ENCODE measurements around the gene LRRC39.

LRRC39 gene

GRCh38 chr1:100168051-100168450 is 10.0 kb downstream of the LRRC39 start:
- no CpG with 5 or more reads among the region's 2 CpGs for WGBS (ENCODE audit: extremely low coverage, insufficient coverage, low lambda C conversion rate)
- Histone ChIP-seq H3K79me2 (ENCODE audit: control insufficient read depth, insufficient read depth, low read length) (no peaks in the 10 kb centered on the region), H3K23ac (ENCODE audit: low read length) (no peak overlapping the region), H2BK15ac (replicated peaks; ENCODE audit: low read depth) (no peak overlapping the region), H2BK120ac (ENCODE audit: low read depth, low read length) (no peak overlapping the region), H3K4ac (ENCODE audit: low read depth, low read length) (no peak overlapping the region), H3K56ac (ENCODE audit: low read length) (no peak overlapping the region), H3K18ac (ENCODE audit: low read length) (no peak overlapping the region), H3K36me3 (ENCODE audit: control insufficient read depth, insufficient read depth, low read length) (no peaks in the 10 kb centered on the region), H3K4me3 (ENCODE audit: low read length) (no peak overlapping the region), H2BK5ac (ENCODE audit: low read length) (no peak overlapping the region), H3K9ac (ENCODE audit: low read length) (no peak overlapping the region), H3K4me2 (ENCODE audit: low read length) (no peak overlapping the region), H3K4me1 (ENCODE audit: control insufficient read depth, low read depth, low read length) (no peaks in the 10 kb centered on the region), H4K8ac (ENCODE audit: low read depth, low read length) (no peak overlapping the region), H3K27ac (ENCODE audit: low read depth, low read length) (no peak overlapping the region), H2AK5ac (ENCODE audit: low read length) (no peak overlapping the region), H3K27me3 (ENCODE audit: insufficient read depth, low read length, poor library complexity) (no peaks in the 10 kb centered on the region), H4K5ac (ENCODE audit: low read length) (no peak overlapping the region), H3K79me1 (ENCODE audit: low read length) (no peaks in the 10 kb centered on the region)
- no peak for DNase-seq

DNA sequence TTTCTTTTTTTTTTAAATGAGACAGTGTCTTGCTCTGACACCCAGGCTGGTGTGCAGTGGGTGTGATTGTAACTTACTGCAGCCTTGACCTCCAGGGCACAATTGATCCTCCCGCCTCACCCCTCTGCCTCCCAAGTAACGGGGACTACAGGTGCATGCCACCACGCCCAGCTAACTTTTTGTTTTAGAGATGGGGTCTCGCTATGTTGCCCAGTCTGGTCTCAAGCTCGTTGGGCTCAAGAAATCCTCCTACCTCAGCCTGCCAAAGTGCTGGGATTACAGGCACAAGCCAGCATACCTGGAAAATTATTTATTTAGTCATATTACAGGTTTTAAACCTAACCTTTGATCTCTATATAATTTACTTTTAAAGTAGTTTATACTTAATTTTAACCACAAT is 13.4 kb downstream of the LRRC39 start:
- H3K27me3 ChIP-seq (ENCODE audit: insufficient read depth, low read length, poor library complexity) = no peaks in the 10 kb centered on the region
- no peaks in the 10 kb centered on the region for H3K4me1 ChIP-seq (ENCODE audit: control insufficient read depth, low read depth, low read length)
- H3K4me2 ChIP-seq (ENCODE audit: low read length) = no peak overlapping the region
- no CpG with 5 or more reads among the region's 5 CpGs for WGBS (ENCODE audit: extremely low coverage, insufficient coverage, low lambda C conversion rate)
- H3K23ac ChIP-seq (ENCODE audit: low read length) = no peak overlapping the region
- H3K27ac ChIP-seq (ENCODE audit: low read depth, low read length) = no peak overlapping the region
- H3K4ac ChIP-seq (ENCODE audit: low read depth, low read length) = no peak overlapping the region
- no peaks in the 10 kb centered on the region for H3K79me1 ChIP-seq (ENCODE audit: low read length)
- H3K4me3 ChIP-seq (ENCODE audit: low read length) = no peak overlapping the region
- H2BK120ac ChIP-seq (ENCODE audit: low read depth, low read length) = no peak overlapping the region
- H4K8ac ChIP-seq (ENCODE audit: low read depth, low read length) = no peak overlapping the region
- H3K36me3 ChIP-seq (ENCODE audit: control insufficient read depth, insufficient read depth, low read length) = no peaks in the 10 kb centered on the region
- H3K56ac ChIP-seq (ENCODE audit: low read length) = no peak overlapping the region
- no peaks in the 10 kb centered on the region for H3K79me2 ChIP-seq (ENCODE audit: control insufficient read depth, insufficient read depth, low read length)
- no peak overlapping the region for H4K5ac ChIP-seq (ENCODE audit: low read length)
- no peak for DNase-seq
- no peak overlapping the region for H3K9ac ChIP-seq (ENCODE audit: low read length)
- H3K18ac ChIP-seq (ENCODE audit: low read length) = no peak overlapping the region
- no peak overlapping the region for H2BK15ac ChIP-seq (replicated peaks; ENCODE audit: low read depth)
- H2BK5ac ChIP-seq (ENCODE audit: low read length) = no peak overlapping the region
- no peak overlapping the region for H2AK5ac ChIP-seq (ENCODE audit: low read length)

DNA sequence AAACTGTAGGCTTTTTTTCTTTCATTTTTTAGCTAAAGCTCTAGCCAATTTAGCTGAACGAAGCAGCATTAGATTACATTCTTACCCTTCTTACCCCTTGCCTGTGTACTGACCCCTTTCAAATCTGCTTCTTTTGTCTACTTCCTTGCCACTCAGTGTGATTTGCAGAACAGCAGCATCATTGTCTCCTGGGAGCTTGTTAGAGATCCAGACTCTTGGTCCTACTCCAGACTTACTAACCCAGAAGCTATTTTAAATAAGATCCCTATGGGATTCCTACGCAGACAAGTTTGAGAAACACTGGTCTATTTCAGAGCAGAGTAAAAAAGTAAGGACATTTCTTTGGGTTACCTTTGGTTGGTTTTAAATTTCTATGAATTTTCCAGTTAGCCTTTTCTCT is 13.8 kb downstream of the LRRC39 start:
- Histone ChIP-seq H2BK120ac (ENCODE audit: low read depth, low read length) (no peak overlapping the region), H3K36me3 (ENCODE audit: control insufficient read depth, insufficient read depth, low read length) (no peaks in the 10 kb centered on the region), H2BK5ac (ENCODE audit: low read length) (no peak overlapping the region), H2AK5ac (ENCODE audit: low read length) (no peak overlapping the region), H3K18ac (ENCODE audit: low read length) (no peak overlapping the region), H3K9ac (ENCODE audit: low read length) (no peak overlapping the region), H3K27me3 (ENCODE audit: insufficient read depth, low read length, poor library complexity) (no peaks in the 10 kb centered on the region), H2BK15ac (replicated peaks; ENCODE audit: low read depth) (no peak overlapping the region), H3K79me1 (ENCODE audit: low read length) (no peaks in the 10 kb centered on the region), H3K4me3 (ENCODE audit: low read length) (no peak overlapping the region), H4K8ac (ENCODE audit: low read depth, low read length) (no peak overlapping the region), H3K27ac (ENCODE audit: low read depth, low read length) (no peak overlapping the region), H4K5ac (ENCODE audit: low read length) (no peak overlapping the region), H3K56ac (ENCODE audit: low read length) (no peak overlapping the region), H3K23ac (ENCODE audit: low read length) (no peak overlapping the region), H3K4me2 (ENCODE audit: low read length) (no peak overlapping the region), H3K4me1 (ENCODE audit: control insufficient read depth, low read depth, low read length) (no peaks in the 10 kb centered on the region), H3K79me2 (ENCODE audit: control insufficient read depth, insufficient read depth, low read length) (no peaks in the 10 kb centered on the region), H3K4ac (ENCODE audit: low read depth, low read length) (no peak overlapping the region)
- DNase-seq = no peak
- no CpG with 5 or more reads among the region's 2 CpGs for WGBS (ENCODE audit: extremely low coverage, insufficient coverage, low lambda C conversion rate)

- no peak overlapping the region for H3K4me3 ChIP-seq (ENCODE audit: low read length)
- no peaks in the 10 kb centered on the region for H3K27me3 ChIP-seq (ENCODE audit: insufficient read depth, low read length, poor library complexity)
- no peak overlapping the region for H3K4ac ChIP-seq (ENCODE audit: low read depth, low read length)
- H4K8ac ChIP-seq (ENCODE audit: low read depth, low read length) = no peak overlapping the region
- no peak overlapping the region for H4K5ac ChIP-seq (ENCODE audit: low read length)
- no peak for DNase-seq
- H3K18ac ChIP-seq (ENCODE audit: low read length) = no peak overlapping the region
- no peak overlapping the region for H3K4me2 ChIP-seq (ENCODE audit: low read length)
- no peak overlapping the region for H3K56ac ChIP-seq (ENCODE audit: low read length)
- H3K4me1 ChIP-seq (ENCODE audit: control insufficient read depth, low read depth, low read length) = no peaks in the 10 kb centered on the region
- H2BK15ac ChIP-seq (replicated peaks; ENCODE audit: low read depth) = no peak overlapping the region
- no peaks in the 10 kb centered on the region for H3K36me3 ChIP-seq (ENCODE audit: control insufficient read depth, insufficient read depth, low read length)
- no peak overlapping the region for H2BK5ac ChIP-seq (ENCODE audit: low read length)
- no peaks in the 10 kb centered on the region for H3K79me2 ChIP-seq (ENCODE audit: control insufficient read depth, insufficient read depth, low read length)
- H3K79me1 ChIP-seq (ENCODE audit: low read length) = no peaks in the 10 kb centered on the region
- no peak overlapping the region for H2AK5ac ChIP-seq (ENCODE audit: low read length)
- no peak overlapping the region for H2BK120ac ChIP-seq (ENCODE audit: low read depth, low read length)
- H3K9ac ChIP-seq (ENCODE audit: low read length) = no peak overlapping the region
- H3K23ac ChIP-seq (ENCODE audit: low read length) = no peak overlapping the region
- no peak overlapping the region for H3K27ac ChIP-seq (ENCODE audit: low read depth, low read length)
Measured at GRCh38 chr1:100162881-100163280, 15.2 kb downstream of the LRRC39 start.

GRCh38 chr1:100152271-100152670 is 25.8 kb downstream of the LRRC39 start:
- H3K36me3 ChIP-seq (ENCODE audit: control insufficient read depth, insufficient read depth, low read length) = peaks cover 2% of the 10 kb centered on the region
- H3K4me3 ChIP-seq (ENCODE audit: low read length) = no peak overlapping the region
- no peak overlapping the region for H3K27ac ChIP-seq (ENCODE audit: low read depth, low read length)
- no peaks in the 10 kb centered on the region for H3K79me1 ChIP-seq (ENCODE audit: low read length)
- H3K4me1 ChIP-seq (ENCODE audit: control insufficient read depth, low read depth, low read length) = no peaks in the 10 kb centered on the region
- H3K4ac ChIP-seq (ENCODE audit: low read depth, low read length) = no peak overlapping the region
- H2BK5ac ChIP-seq (ENCODE audit: low read length) = no peak overlapping the region
- H3K79me2 ChIP-seq (ENCODE audit: control insufficient read depth, insufficient read depth, low read length) = no peaks in the 10 kb centered on the region
- no peak overlapping the region for H3K4me2 ChIP-seq (ENCODE audit: low read length)
- no peak overlapping the region for H3K9ac ChIP-seq (ENCODE audit: low read length)
- no peak overlapping the region for H2BK15ac ChIP-seq (replicated peaks; ENCODE audit: low read depth)
- H3K18ac ChIP-seq (ENCODE audit: low read length) = no peak overlapping the region
- H3K56ac ChIP-seq (ENCODE audit: low read length) = no peak overlapping the region
- H4K8ac ChIP-seq (ENCODE audit: low read depth, low read length) = no peak overlapping the region
- H4K5ac ChIP-seq (ENCODE audit: low read length) = no peak overlapping the region
- no peak overlapping the region for H2AK5ac ChIP-seq (ENCODE audit: low read length)
- no peak for DNase-seq
- H3K23ac ChIP-seq (ENCODE audit: low read length) = no peak overlapping the region
- no peaks in the 10 kb centered on the region for H3K27me3 ChIP-seq (ENCODE audit: insufficient read depth, low read length, poor library complexity)
- H2BK120ac ChIP-seq (ENCODE audit: low read depth, low read length) = no peak overlapping the region
- WGBS (ENCODE audit: extremely low coverage, insufficient coverage, low lambda C conversion rate) = no CpG with 5 or more reads among the region's 4 CpGs

DNA sequence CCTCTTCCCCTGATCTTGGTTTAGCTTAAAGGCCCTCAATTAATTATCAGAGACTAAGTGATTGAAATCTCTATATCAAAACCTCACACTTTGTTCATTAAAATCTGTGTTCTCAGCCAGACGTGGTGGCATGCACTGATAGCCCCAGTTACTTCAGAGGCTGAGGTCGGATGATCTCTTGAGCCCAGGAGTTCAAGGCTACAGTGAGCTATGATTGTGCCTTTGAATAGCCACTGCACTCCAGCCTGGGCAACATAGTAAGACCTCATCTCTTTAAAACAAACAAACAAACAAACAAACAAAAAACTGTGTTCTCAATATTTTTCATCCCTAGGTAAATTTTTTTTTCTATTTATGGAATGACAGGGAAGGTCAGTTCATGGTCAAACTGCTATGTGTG is 26.4 kb downstream of the LRRC39 start:
- Histone ChIP-seq H3K23ac (ENCODE audit: low read length) (no peak overlapping the region), H4K5ac (ENCODE audit: low read length) (no peak overlapping the region), H3K4me3 (ENCODE audit: low read length) (no peak overlapping the region), H3K27me3 (ENCODE audit: insufficient read depth, low read length, poor library complexity) (no peaks in the 10 kb centered on the region), H2AK5ac (ENCODE audit: low read length) (no peak overlapping the region), H4K8ac (ENCODE audit: low read depth, low read length) (no peak overlapping the region), H3K18ac (ENCODE audit: low read length) (no peak overlapping the region), H3K4me1 (ENCODE audit: control insufficient read depth, low read depth, low read length) (no peaks in the 10 kb centered on the region), H3K4ac (ENCODE audit: low read depth, low read length) (no peak overlapping the region), H2BK15ac (replicated peaks; ENCODE audit: low read depth) (no peak overlapping the region), H3K79me1 (ENCODE audit: low read length) (no peaks in the 10 kb centered on the region), H3K56ac (ENCODE audit: low read length) (no peak overlapping the region), H3K36me3 (ENCODE audit: control insufficient read depth, insufficient read depth, low read length) (peaks cover 2% of the 10 kb centered on the region), H3K79me2 (ENCODE audit: control insufficient read depth, insufficient read depth, low read length) (no peaks in the 10 kb centered on the region), H2BK120ac (ENCODE audit: low read depth, low read length) (no peak overlapping the region), H3K4me2 (ENCODE audit: low read length) (no peak overlapping the region), H3K27ac (ENCODE audit: low read depth, low read length) (no peak overlapping the region), H2BK5ac (ENCODE audit: low read length) (no peak overlapping the region), H3K9ac (ENCODE audit: low read length) (no peak overlapping the region)
- WGBS (ENCODE audit: extremely low coverage, insufficient coverage, low lambda C conversion rate) = no CpG with 5 or more reads among the region's 2 CpGs
- DNase-seq = no peak
